ENCODE data around the gene RGS11. TPM values are rescaled to one million over a fixed set of nuclear protein-coding genes. Genes with fewer than 3 reads are reported as not detected.

RGS11 gene
- total and polyA plus RNA-seq, 9 of the 15 experiments (the other 6 are each of a cell fraction or from before 2014, with no cell fraction given) = not detected

GRCh38 chr16:322476-323143 lies 46.9 kb upstream of the RGS11 start (continued):
- TF ChIP-seq THRAP3 (IDR thresholded peaks at IDR 0.05; ENCODE audit: borderline replicate concordance) = no peak
- TF ChIP-seq ETV5 (CRISPR knock-in tag; IDR thresholded peaks at IDR 0.05; ENCODE audit: low read depth) = no peak
- no peak for TF ChIP-seq ZNF609 (CRISPR knock-in tag; IDR thresholded peaks at IDR 0.05; ENCODE audit: borderline replicate concordance)
- TF ChIP-seq POLR2A (conservative IDR thresholded peaks at IDR 0.05) = no peak
- no peak for TF ChIP-seq DLX4 (CRISPR knock-in tag; IDR thresholded peaks at IDR 0.05)
- TF ChIP-seq ZNF174 (CRISPR knock-in tag; IDR thresholded peaks at IDR 0.05) = no peak
- TF ChIP-seq ARID4B (CRISPR knock-in tag; IDR thresholded peaks at IDR 0.05) = no peak
